Measurements from ENCODE around the gene TNN.

- no peak for TF ChIP-seq NFRKB (IDR thresholded peaks at IDR 0.05)
- TF ChIP-seq HDGF (IDR thresholded peaks at IDR 0.05; ENCODE audit: borderline replicate concordance) = no peak
These were observed 80.4 kb downstream of the TNN start for GRCh38 chr1:175148068-175148467.

Data from HEK293T (cell line).